Neutrophil (primary cell): Measurements from ENCODE around the gene SNX9.

Experiments used
- H3K27ac ChIP-seq: fragments of 200-600 bp; sonication (generic); 2 replicates; pipeline ENCODE4 v1.5.1; 2016; ENCODE audit warnings: mild to moderate bottlenecking, moderate library complexity
- H3K27me3 ChIP-seq: fragments of 200-600 bp; sonication (generic); 2 replicates; pipeline ENCODE4 v1.6.0; 2016; ENCODE audit warnings: mild to moderate bottlenecking
- H3K36me3 ChIP-seq: fragments of 200-600 bp; sonication (generic); 2 replicates; pipeline ENCODE4 v1.5.1; 2017
- H3K4me1 ChIP-seq, 2 experiments: fragments of 200-600 bp in 1 of 2; sonication (generic) in 1 of 2; 1 replicate in 1 of 2; 2 replicates in 1 of 2; pipeline versions ENCODE4 v1.5.1 to v1.6.1; 2013 to 2016; ENCODE audit warnings: low read depth in 1 of 2, low read length in 1 of 2, mild to moderate bottlenecking in 1 of 2, moderate library complexity in 1 of 2; ENCODE audit not compliant: control insufficient read depth in 1 of 2, insufficient read depth in 1 of 2
- H3K4me3 ChIP-seq, 2 experiments: fragments of 200-600 bp in 1 of 2; sonication (generic) in 1 of 2; 1 replicate in 1 of 2; 2 replicates in 1 of 2; pipeline ENCODE4 v1.5.1; 2013 to 2016; ENCODE audit warnings: low read depth in 1 of 2, low read length in 1 of 2, mild to moderate bottlenecking in 1 of 2, moderate library complexity in 1 of 2
- H3K9me3 ChIP-seq: fragments of 200-600 bp; sonication (generic); 2 replicates; pipeline ENCODE4 v1.5.1; 2016
- CTCF ChIP-seq: fragments of 200-600 bp; sonication (generic); IDR thresholded peaks from 2 replicates; pipeline ENCODE4 v1.5.1; 2016; ENCODE audit warnings: antibody characterized with exemption

The SNX9 gene

DNA sequence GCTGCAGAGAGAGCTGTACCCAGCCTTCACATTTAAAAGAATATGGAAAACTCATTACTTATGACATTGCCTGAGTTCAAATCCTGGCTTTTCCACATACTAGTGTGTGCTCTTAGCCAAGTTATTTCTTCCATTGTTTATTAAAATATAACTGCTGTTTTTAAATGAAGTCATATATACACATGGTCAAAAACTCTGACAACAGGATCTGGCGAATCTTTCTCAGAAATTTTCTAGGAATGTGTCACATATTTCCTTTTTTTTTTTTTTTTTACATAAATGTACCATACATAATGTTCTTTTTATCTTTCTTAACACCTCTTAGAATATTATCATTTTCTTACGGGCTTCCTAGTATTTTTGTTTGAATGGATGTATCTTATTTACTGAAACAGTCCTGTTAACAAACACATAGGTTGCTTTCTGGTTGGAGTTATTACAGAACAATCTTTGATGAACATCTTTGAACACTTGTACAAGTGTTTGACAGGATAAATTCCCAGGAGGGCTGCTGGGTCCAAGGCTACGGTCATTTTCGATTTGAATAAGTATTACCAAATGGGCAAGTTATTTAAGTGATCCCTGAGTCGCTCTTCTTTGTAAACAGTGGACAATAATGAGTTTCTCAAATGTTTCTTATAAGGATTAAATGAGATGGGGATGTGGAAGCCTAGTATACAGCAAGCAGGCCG, 1.6 kb upstream of the SNX9 start:
- Histone ChIP-seq H3K27ac (no peak overlapping the region), H3K9me3 (no peaks in the 10 kb centered on the region)

DNA sequence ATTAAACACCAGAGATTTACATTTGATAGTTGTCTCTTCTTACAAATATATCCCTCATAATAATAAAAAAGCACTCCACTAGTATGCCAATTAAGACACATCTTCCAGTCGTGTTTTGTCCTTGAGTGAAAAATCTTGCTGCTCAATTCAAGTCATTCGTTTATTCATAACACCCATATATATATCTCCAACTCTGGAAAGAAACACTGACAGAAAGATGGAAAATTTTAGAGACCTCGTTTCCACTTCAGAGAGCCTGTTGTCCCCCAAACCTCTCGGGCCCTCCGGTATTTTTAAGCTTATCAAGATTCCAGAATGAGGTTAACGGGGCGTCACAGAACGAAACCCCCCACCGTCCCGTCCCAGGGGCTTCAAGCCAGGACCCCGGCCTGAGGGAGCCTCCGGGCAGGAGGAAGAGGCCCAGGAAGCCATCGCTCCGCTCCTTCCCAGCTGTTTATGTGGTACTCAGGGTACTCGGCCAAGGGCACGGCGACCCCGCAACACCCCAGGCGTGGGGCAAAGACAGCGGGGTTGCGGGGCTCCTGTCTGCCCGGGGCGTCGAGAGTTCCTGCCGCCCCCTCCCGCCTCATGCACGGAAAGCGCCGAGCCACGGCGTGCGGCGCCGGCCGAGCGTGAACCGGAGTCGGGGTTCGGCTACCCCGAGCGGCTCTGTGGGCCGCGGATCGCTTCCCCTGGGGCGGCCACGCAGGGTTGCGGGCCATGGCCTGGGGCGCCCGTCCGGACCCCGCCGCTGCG, 623 bp upstream of the SNX9 start:
- Histone ChIP-seq H3K27ac (no peak overlapping the region), H3K4me1 (peaks cover 0 to 10% of the 10 kb centered on the region in 2 experiments), H3K36me3 (no peaks in the 10 kb centered on the region), H3K9me3 (no peaks in the 10 kb centered on the region), H3K27me3 (peaks cover 86% of the 10 kb centered on the region), H3K4me3 (peak overlapping the region; percentile 30 to 62)
- no peak for TF ChIP-seq CTCF

More for the DNA sequence above, 1.6 kb upstream of the SNX9 start:
- TF ChIP-seq CTCF = no peak
- no peak overlapping the region for H3K4me3 ChIP-seq
- H3K27me3 ChIP-seq = peaks cover 95% of the 10 kb centered on the region
- H3K4me1 ChIP-seq = peaks cover 0 to 10% of the 10 kb centered on the region in 2 experiments
- no peaks in the 10 kb centered on the region for H3K36me3 ChIP-seq

DNA sequence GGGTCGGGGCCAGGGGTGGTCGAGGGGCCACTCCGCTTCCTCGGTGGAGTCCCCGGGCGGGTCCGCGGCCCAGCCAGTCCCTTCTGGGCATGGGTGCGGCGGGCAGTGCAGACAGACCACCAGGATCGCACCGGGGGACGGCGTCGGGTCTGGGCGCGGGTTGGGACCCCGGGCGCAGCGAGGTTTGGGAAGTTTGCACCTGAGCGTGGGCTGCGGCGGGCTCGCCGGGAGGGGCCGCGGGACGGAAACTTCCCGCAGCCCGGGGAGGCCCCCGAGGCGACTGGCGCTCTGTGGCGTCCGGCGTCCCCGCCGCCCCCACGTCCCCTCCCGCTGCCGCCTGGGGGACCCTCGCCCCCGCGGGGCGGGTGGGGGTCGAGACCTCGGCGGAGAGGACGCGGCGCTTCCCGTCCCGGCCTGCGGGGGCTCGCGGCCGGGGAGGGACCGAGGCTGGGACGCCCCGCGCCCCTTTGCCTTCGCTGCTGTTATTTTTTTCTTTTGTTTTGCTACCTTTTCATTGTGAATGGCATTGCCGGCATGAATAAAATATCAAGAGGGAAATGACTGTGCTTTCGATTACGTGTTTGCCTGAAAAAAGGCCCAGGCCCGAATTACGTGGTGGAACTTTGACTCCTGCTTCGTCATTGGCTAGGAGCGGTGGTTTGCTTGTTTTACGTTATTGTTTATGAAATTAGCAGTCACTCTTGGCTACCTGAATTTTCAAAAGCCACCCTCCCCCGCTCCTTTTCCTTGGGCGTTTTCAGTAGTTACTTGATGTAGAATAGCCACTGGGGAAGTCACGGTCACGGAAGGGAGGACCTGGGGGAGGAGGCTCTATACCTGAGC, 703 bp downstream of the SNX9 start:
- Histone ChIP-seq H3K4me1 (peaks cover 0 to 10% of the 10 kb centered on the region in 2 experiments), H3K36me3 (no peaks in the 10 kb centered on the region), H3K27me3 (peaks cover 76% of the 10 kb centered on the region), H3K4me3 (peak overlapping the region; percentile 62 to 65), H3K27ac (no peak overlapping the region), H3K9me3 (no peaks in the 10 kb centered on the region)
- no peak for TF ChIP-seq CTCF

DNA sequence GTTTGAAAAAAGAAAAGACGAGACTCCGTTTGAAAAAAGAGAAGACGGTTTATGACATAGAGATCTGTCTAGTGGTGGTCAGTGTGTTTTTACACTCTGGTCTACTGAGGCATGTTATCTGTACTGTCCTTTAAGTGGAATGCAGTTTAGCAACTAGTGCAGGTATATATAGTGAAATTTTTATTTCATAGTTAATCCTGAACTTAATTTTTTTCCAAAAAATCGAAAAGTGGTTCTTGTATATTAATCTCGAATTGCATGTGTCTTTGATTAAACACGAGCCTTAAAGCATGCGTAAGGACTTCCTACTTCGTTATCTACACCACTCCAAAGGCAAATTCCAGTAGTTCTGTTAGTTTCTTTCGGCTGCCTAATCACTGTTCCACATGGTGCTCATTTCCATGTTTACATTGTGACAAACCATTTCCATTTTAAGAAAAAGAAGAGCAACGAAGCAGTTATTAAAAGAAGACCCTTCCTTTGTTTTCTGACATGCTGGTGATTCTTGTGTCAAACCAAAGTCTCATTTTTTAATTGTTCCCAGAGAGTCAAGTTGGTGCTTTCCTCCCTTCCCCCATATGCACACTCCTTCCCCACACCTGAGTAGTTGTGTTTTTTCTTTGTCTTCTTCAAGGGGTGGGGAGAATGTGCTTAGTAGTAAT, 2.3 kb downstream of the SNX9 start:
- peaks cover 0 to 10% of the 10 kb centered on the region in 2 experiments for H3K4me1 ChIP-seq
- no peak overlapping the region for H3K4me3 ChIP-seq
- peaks cover 60% of the 10 kb centered on the region for H3K27me3 ChIP-seq
- H3K36me3 ChIP-seq = no peaks in the 10 kb centered on the region
- H3K27ac ChIP-seq = no peak overlapping the region
- no peaks in the 10 kb centered on the region for H3K9me3 ChIP-seq
- TF ChIP-seq CTCF = no peak

DNA sequence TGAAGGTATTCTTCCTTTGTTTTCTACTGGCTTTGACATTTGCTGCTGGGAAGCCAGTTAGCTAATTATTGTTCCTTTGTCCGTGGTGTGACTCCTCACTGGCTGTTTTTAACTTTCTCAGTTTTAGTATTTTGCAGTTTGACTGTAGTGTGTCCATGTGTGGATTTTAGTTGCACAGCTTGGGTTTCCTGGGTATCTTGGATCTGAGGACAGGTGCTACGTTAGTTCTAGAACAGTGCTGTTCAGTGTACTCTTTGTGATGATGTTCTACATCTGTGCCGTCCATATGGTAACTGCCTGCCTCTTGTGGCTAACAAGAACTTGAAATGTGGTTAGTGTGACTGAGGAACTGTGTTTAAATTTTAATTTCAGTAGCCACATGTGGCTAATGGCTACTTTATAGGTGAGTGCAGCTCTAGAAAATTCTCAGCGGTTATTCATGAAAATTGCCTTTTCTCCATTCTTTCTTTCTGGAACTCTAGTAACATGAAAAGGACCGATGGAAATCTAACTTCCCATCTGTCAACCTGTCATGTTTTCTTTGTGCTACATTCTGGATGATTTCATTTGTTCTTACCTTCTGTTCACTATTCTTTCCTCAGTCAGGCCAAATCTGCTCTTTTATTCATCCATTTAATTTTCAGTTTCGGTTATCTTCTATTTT, 7.4 kb downstream of the SNX9 start:
- no peak for TF ChIP-seq CTCF
- Histone ChIP-seq H3K27ac (no peak overlapping the region), H3K27me3 (peaks cover 10% of the 10 kb centered on the region), H3K36me3 (no peaks in the 10 kb centered on the region), H3K4me1 (no peaks in the 10 kb centered on the region), H3K4me3 (no peak overlapping the region), H3K9me3 (no peaks in the 10 kb centered on the region)
